ENCODE data around the gene GYPA. TPM values are rescaled to one million over a fixed set of nuclear protein-coding genes. Genes with fewer than 3 reads are reported as not detected.

GYPA gene
- polyA plus RNA-seq, 1 donor from 2014 or later: 1.1 TPM

GRCh38 chr4:144169211-144169610 lies 28.7 kb upstream of the GYPA start:
- Histone ChIP-seq H2AFZ (ENCODE audit: low read depth, low read length) (no peak overlapping the region), H4K20me1 (ENCODE audit: insufficient read depth) (no peaks in the 10 kb centered on the region), H3K4me2 (ENCODE audit: low read length) (no peak overlapping the region), H3K27ac (ENCODE audit: low read length) (no peak overlapping the region), H3F3A (ENCODE audit: insufficient read depth, low read length, poor library complexity, severe bottlenecking) (no peaks in the 10 kb centered on the region), H3K27me3 (ENCODE audit: insufficient read depth, low read depth, low read length) (no peaks in the 10 kb centered on the region), H3K9me2 (ENCODE audit: insufficient read depth, low read length) (no peaks in the 10 kb centered on the region), H3K79me2 (replicated peaks; ENCODE audit: insufficient read depth, low read length) (no peaks in the 10 kb centered on the region), H3K4me3 (ENCODE audit: low read length) (no peak overlapping the region), H3K36me3 (ENCODE audit: insufficient read depth, low read length) (no peaks in the 10 kb centered on the region), H3K9ac (ENCODE audit: low read length) (no peak overlapping the region), H3K9me3 (ENCODE audit: low read length) (no peaks in the 10 kb centered on the region)
- TF ChIP-seq, protein P1, sequence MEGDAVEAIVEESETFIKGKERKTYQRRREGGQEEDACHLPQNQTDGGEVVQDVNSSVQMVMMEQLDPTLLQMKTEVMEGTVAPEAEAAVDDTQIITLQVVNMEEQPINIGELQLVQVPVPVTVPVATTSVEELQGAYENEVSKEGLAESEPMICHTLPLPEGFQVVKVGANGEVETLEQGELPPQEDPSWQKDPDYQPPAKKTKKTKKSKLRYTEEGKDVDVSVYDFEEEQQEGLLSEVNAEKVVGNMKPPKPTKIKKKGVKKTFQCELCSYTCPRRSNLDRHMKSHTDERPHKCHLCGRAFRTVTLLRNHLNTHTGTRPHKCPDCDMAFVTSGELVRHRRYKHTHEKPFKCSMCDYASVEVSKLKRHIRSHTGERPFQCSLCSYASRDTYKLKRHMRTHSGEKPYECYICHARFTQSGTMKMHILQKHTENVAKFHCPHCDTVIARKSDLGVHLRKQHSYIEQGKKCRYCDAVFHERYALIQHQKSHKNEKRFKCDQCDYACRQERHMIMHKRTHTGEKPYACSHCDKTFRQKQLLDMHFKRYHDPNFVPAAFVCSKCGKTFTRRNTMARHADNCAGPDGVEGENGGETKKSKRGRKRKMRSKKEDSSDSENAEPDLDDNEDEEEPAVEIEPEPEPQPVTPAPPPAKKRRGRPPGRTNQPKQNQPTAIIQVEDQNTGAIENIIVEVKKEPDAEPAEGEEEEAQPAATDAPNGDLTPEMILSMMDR (IDR thresholded peaks at IDR 0.05; ENCODE audit: poor library complexity, severe bottlenecking): no peak
- TF ChIP-seq RAD21 (conservative IDR thresholded peaks at IDR 0.05) (no peak), REST (IDR thresholded peaks at IDR 0.05; ENCODE audit: borderline replicate concordance) (no peak), EP300 (conservative IDR thresholded peaks at IDR 0.05; ENCODE audit: poor library complexity, severe bottlenecking) (no peak), EZH2 (IDR thresholded peaks at IDR 0.05; ENCODE audit: borderline replicate concordance, insufficient read depth, low read length, poor library complexity, severe bottlenecking) (no peak), TAF1 (IDR thresholded peaks at IDR 0.05; ENCODE audit: low read depth) (no peak)

DNA sequence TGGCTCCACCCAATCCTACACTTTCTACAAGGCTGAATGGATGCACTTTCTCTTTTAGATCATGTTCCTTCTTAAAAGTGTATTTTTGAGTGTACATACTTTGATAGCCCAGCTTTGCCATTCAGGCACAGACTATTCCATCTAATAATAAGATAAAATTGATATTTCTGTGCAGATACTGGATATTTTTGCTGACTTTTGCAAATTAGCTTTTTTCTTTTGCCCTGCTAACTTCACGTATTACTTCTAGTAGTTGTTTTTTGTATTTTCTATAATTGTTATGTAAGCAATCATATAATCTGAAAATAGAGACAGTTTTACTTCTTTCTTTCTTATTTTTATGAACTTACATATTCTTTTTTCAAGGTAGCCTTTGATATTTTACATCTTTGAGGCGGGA lies 13.5 kb upstream of the GYPA start:
- Histone ChIP-seq H3K4me2 (ENCODE audit: low read length) (no peak overlapping the region), H3K9ac (ENCODE audit: low read length) (no peak overlapping the region), H3K79me2 (replicated peaks; ENCODE audit: insufficient read depth, low read length) (no peaks in the 10 kb centered on the region)

More for the DNA sequence above, 13.5 kb upstream of the GYPA start:
- Histone ChIP-seq H3K27ac (ENCODE audit: low read length) (no peak overlapping the region), H3K4me3 (ENCODE audit: low read length) (no peak overlapping the region), H3K9me2 (ENCODE audit: insufficient read depth, low read length) (no peaks in the 10 kb centered on the region), H3F3A (ENCODE audit: insufficient read depth, low read length, poor library complexity, severe bottlenecking) (no peaks in the 10 kb centered on the region), H3K9me3 (ENCODE audit: low read length) (no peaks in the 10 kb centered on the region), H2AFZ (ENCODE audit: low read depth, low read length) (no peak overlapping the region), H3K36me3 (ENCODE audit: insufficient read depth, low read length) (no peaks in the 10 kb centered on the region), H3K27me3 (ENCODE audit: insufficient read depth, low read depth, low read length) (no peaks in the 10 kb centered on the region), H4K20me1 (ENCODE audit: insufficient read depth) (no peaks in the 10 kb centered on the region)
- TF ChIP-seq EZH2 (IDR thresholded peaks at IDR 0.05; ENCODE audit: borderline replicate concordance, insufficient read depth, low read length, poor library complexity, severe bottlenecking) (no peak), REST (IDR thresholded peaks at IDR 0.05; ENCODE audit: borderline replicate concordance) (no peak), TAF1 (IDR thresholded peaks at IDR 0.05; ENCODE audit: low read depth) (no peak), MXI1 (conservative IDR thresholded peaks at IDR 0.05; ENCODE audit: poor library complexity, severe bottlenecking) (no peak), SMC3 (conservative IDR thresholded peaks at IDR 0.05; ENCODE audit: poor library complexity) (no peak)
